ENCODE data around the gene ZMYM2. TPM values are rescaled to one million over a fixed set of nuclear protein-coding genes. Genes with fewer than 3 reads are reported as not detected.

The ZMYM2 gene
- total RNA-seq, 1 donor from 2014 or later: 303 TPM

- peaks cover 100% of the 10 kb centered on the region for H3K79me2 ChIP-seq (ENCODE audit: low read depth)
- no peak overlapping the region for H2AFZ ChIP-seq (replicated peaks)
- H4K20me1 ChIP-seq (ENCODE audit: low read depth): peaks cover 76% of the 10 kb centered on the region
- H3K4me3 Mint-ChIP-seq: no peak overlapping the region
- H3K27ac Mint-ChIP-seq: no peak overlapping the region
- no peak overlapping the region for H3K27ac ChIP-seq
- peaks cover 2% of the 10 kb centered on the region for H3K4me1 Mint-ChIP-seq
- peaks cover 8% of the 10 kb centered on the region for H3K9me3 ChIP-seq (ENCODE audit: low read depth)
- peaks cover 32% of the 10 kb centered on the region for H3K9me3 Mint-ChIP-seq
- peaks cover 12% of the 10 kb centered on the region for H3K4me1 ChIP-seq
- H3K27me3 ChIP-seq: no peaks in the 10 kb centered on the region
- peaks cover 51% of the 10 kb centered on the region for H3F3A ChIP-seq (ENCODE audit: low read depth)
- H3K36me3 ChIP-seq: peaks cover 29% of the 10 kb centered on the region
- peaks cover 50% of the 10 kb centered on the region for H3K36me3 Mint-ChIP-seq
- DNase-seq (ENCODE audit: low spot score): no peak
- TF ChIP-seq CTCF (IDR thresholded peaks at IDR 0.05) (no peak), EZH2 (IDR thresholded peaks at IDR 0.05) (no peak), EZH2phosphoT487 (IDR thresholded peaks at IDR 0.05) (no peak)
- H3K27me3 Mint-ChIP-seq (ENCODE audit: insufficient read depth, low read depth): no peaks in the 10 kb centered on the region
- H3K4me2 ChIP-seq: no peak overlapping the region
- H3K4me3 ChIP-seq: no peak overlapping the region
- no peak overlapping the region for H3K9ac ChIP-seq
Observed at GRCh38 chr13:19981685-19982238, 23.2 kb downstream of the ZMYM2 start.

- TF ChIP-seq CTCF (IDR thresholded peaks at IDR 0.05): no peak
- TF ChIP-seq EZH2 (IDR thresholded peaks at IDR 0.05): no peak
- TF ChIP-seq EZH2phosphoT487 (IDR thresholded peaks at IDR 0.05): no peak
- Histone ChIP-seq H3K36me3 (peaks cover 24% of the 10 kb centered on the region), H4K20me1 (ENCODE audit: low read depth) (peaks cover 84% of the 10 kb centered on the region), H3K79me2 (ENCODE audit: low read depth) (peaks cover 100% of the 10 kb centered on the region), H3K27ac (peak overlapping the region; percentile 48), H3K4me1 (peaks cover 12% of the 10 kb centered on the region), H3K4me2 (no peak overlapping the region), H2AFZ (replicated peaks) (no peak overlapping the region), H3F3A (ENCODE audit: low read depth) (peaks cover 51% of the 10 kb centered on the region), H3K4me3 (no peak overlapping the region), H3K27me3 (no peaks in the 10 kb centered on the region), H3K9me3 (ENCODE audit: low read depth) (peaks cover 8% of the 10 kb centered on the region), H3K9ac (no peak overlapping the region)
- H3K4me1 Mint-ChIP-seq: peaks cover 2% of the 10 kb centered on the region
- no peak overlapping the region for H3K4me3 Mint-ChIP-seq
- H3K27me3 Mint-ChIP-seq (ENCODE audit: insufficient read depth, low read depth): no peaks in the 10 kb centered on the region
- H3K27ac Mint-ChIP-seq: no peak overlapping the region
- DNase-seq (ENCODE audit: low spot score): no peak
- peaks cover 45% of the 10 kb centered on the region for H3K36me3 Mint-ChIP-seq
- peaks cover 24% of the 10 kb centered on the region for H3K9me3 Mint-ChIP-seq
Observed at GRCh38 chr13:19982447-19983043, 24.0 kb downstream of the ZMYM2 start.

- peaks cover 2% of the 10 kb centered on the region for H3K4me1 Mint-ChIP-seq
- no peak overlapping the region for H3K4me3 ChIP-seq
- no peaks in the 10 kb centered on the region for H3K27me3 ChIP-seq
- H3K79me2 ChIP-seq (ENCODE audit: low read depth): peaks cover 100% of the 10 kb centered on the region
- no peak overlapping the region for H3K9ac ChIP-seq
- peak; percentile 55 for DNase-seq (ENCODE audit: low spot score)
- no peak overlapping the region for H3K27ac Mint-ChIP-seq
- peaks cover 22% of the 10 kb centered on the region for H3K4me1 ChIP-seq
- no peaks in the 10 kb centered on the region for H3K9me3 ChIP-seq (ENCODE audit: low read depth)
- no peak overlapping the region for H2AFZ ChIP-seq (replicated peaks)
- peak; percentile 69 for TF ChIP-seq CTCF (IDR thresholded peaks at IDR 0.05)
- TF ChIP-seq EZH2phosphoT487 (IDR thresholded peaks at IDR 0.05): no peak
- H4K20me1 ChIP-seq (ENCODE audit: low read depth): peaks cover 99% of the 10 kb centered on the region
- peaks cover 7% of the 10 kb centered on the region for H3K36me3 ChIP-seq
- H3K36me3 Mint-ChIP-seq: peaks cover 32% of the 10 kb centered on the region
- peaks cover 34% of the 10 kb centered on the region for H3F3A ChIP-seq (ENCODE audit: low read depth)
- peak overlapping the region; percentile 14 for H3K27ac ChIP-seq
- H3K4me2 ChIP-seq: no peak overlapping the region
- peaks cover 8% of the 10 kb centered on the region for H3K9me3 Mint-ChIP-seq
- no peaks in the 10 kb centered on the region for H3K27me3 Mint-ChIP-seq (ENCODE audit: insufficient read depth, low read depth)
- H3K4me3 Mint-ChIP-seq: no peak overlapping the region
Observed at GRCh38 chr13:19984430-19985218, 26.1 kb downstream of the ZMYM2 start.
